Stimulated activated CD8-positive, alpha-beta memory T cell treated with anti-CD3 and anti-CD28 coated beads, Interleukin-15, amount 100 ng/mL, for 24 hours (primary cell): ENCODE measurements around the gene CRYGN.

Experiments used
- DNase-seq: peaks from one replicate; pipeline ENCODE4 v3.0.0-alpha.2; 2020; ENCODE audit warnings: low read depth

The CRYGN gene

GRCh38 chr7:151438864-151439601 is 908 bp downstream of the CRYGN start:
- no peak for DNase-seq

- DNase-seq: no peak
These were observed 1.9 kb downstream of the CRYGN start for GRCh38 chr7:151437866-151438516.

GRCh38 chr7:151437159-151437553 is 2.8 kb downstream of the CRYGN start:
- DNase-seq: no peak

GRCh38 chr7:151436446-151437158 is 3.3 kb downstream of the CRYGN start:
- no peak for DNase-seq

- no peak for DNase-seq
These were observed 4.0 kb downstream of the CRYGN start for GRCh38 chr7:151435971-151436370.

GRCh38 chr7:151435103-151435916 is 4.6 kb downstream of the CRYGN start:
- no peak for DNase-seq

GRCh38 chr7:151434549-151434948 is 5.4 kb downstream of the CRYGN start:
- DNase-seq: no peak

GRCh38 chr7:151433721-151434400 is 6.1 kb downstream of the CRYGN start:
- no peak for DNase-seq

- DNase-seq: no peak
These were observed 7.1 kb downstream of the CRYGN start for GRCh38 chr7:151432658-151433521.

- no peak for DNase-seq
These were observed 8.1 kb downstream of the CRYGN start for GRCh38 chr7:151431768-151432311.

- no peak for DNase-seq
These were observed 8.6 kb downstream of the CRYGN start for GRCh38 chr7:151431281-151431767.

GRCh38 chr7:151430391-151431205 is 9.3 kb downstream of the CRYGN start:
- DNase-seq: no peak

GRCh38 chr7:151429560-151430331 is 10.2 kb downstream of the CRYGN start:
- DNase-seq: no peak

- no peak for DNase-seq
These were observed 10.7 kb downstream of the CRYGN start for GRCh38 chr7:151429237-151429559.

- no peak for DNase-seq
These were observed 11.3 kb downstream of the CRYGN start for GRCh38 chr7:151428378-151429236.

- no peak for DNase-seq
These were observed 12.1 kb downstream of the CRYGN start for GRCh38 chr7:151427705-151428377.
